HG03064 (cell line): Measurements from ENCODE around the gene MGAT5.

Experiments
- ATAC-seq: cut with Tn5 transposase; IDR thresholded peaks from one replicate; pipeline ENCODE4 v1.9.1; 2021; ENCODE audit warnings: low read depth; ENCODE audit not compliant: unreplicated experiment

Gene MGAT5

GRCh38 chr2:134253804-134254203, at the start of gene MGAT5:
Gene MGAT5 (plus strand): TSS chr2:134254072. CDS start chr2:134254404, 332 bp downstream.
- peak; percentile 4 for ATAC-seq

- ATAC-seq: no peak
These were observed 48.8 kb upstream of the MGAT5 start for GRCh38 chr2:134205087-134205486.

- no peak for ATAC-seq
These were observed 47.8 kb upstream of the MGAT5 start for GRCh38 chr2:134206031-134206430.

GRCh38 chr2:134206573-134206972, 47.3 kb upstream of the MGAT5 start:
- ATAC-seq: no peak

- peak; percentile 84 for ATAC-seq
These were observed 46.2 kb upstream of the MGAT5 start for GRCh38 chr2:134207589-134208209.

- no peak for ATAC-seq
These were observed 45.0 kb upstream of the MGAT5 start for GRCh38 chr2:134208825-134209224.

- ATAC-seq: no peak
These were observed 41.1 kb upstream of the MGAT5 start for GRCh38 chr2:134212746-134213145.

GRCh38 chr2:134216152-134216829, 37.6 kb upstream of the MGAT5 start:
- no peak for ATAC-seq

- ATAC-seq: no peak
These were observed 36.5 kb upstream of the MGAT5 start for GRCh38 chr2:134217351-134217750.

- peak; percentile 55 for ATAC-seq
These were observed 35.9 kb upstream of the MGAT5 start for GRCh38 chr2:134217924-134218323.

GRCh38 chr2:134218414-134218813, 35.5 kb upstream of the MGAT5 start:
- ATAC-seq: no peak

- ATAC-seq: peak; percentile 67
These were observed 34.8 kb upstream of the MGAT5 start for GRCh38 chr2:134218930-134219658.

- no peak for ATAC-seq
These were observed 33.4 kb upstream of the MGAT5 start for GRCh38 chr2:134220344-134220974.

- no peak for ATAC-seq
These were observed 29.9 kb upstream of the MGAT5 start for GRCh38 chr2:134224005-134224404.

GRCh38 chr2:134225173-134225572, 28.7 kb upstream of the MGAT5 start:
- no peak for ATAC-seq

GRCh38 chr2:134225841-134226240, 28.0 kb upstream of the MGAT5 start:
- ATAC-seq: no peak

GRCh38 chr2:134226601-134227000, 27.3 kb upstream of the MGAT5 start:
- ATAC-seq: no peak

GRCh38 chr2:134227666-134228065, 26.2 kb upstream of the MGAT5 start:
- no peak for ATAC-seq

GRCh38 chr2:134228493-134228903, 25.4 kb upstream of the MGAT5 start:
- no peak for ATAC-seq

- ATAC-seq: no peak
These were observed 24.3 kb upstream of the MGAT5 start for GRCh38 chr2:134229540-134229939.

GRCh38 chr2:134230885-134231284, 23.0 kb upstream of the MGAT5 start:
- ATAC-seq: no peak
